ENCODE results near the gene IL1RAPL1. TPM values are rescaled to one million over a fixed set of nuclear protein-coding genes. Genes with fewer than 3 reads are reported as not detected.

IL1RAPL1 gene
- polyA plus RNA-seq, 2 of the 4 experiments (the other 2 are of a cell fraction), result not detected

DNA sequence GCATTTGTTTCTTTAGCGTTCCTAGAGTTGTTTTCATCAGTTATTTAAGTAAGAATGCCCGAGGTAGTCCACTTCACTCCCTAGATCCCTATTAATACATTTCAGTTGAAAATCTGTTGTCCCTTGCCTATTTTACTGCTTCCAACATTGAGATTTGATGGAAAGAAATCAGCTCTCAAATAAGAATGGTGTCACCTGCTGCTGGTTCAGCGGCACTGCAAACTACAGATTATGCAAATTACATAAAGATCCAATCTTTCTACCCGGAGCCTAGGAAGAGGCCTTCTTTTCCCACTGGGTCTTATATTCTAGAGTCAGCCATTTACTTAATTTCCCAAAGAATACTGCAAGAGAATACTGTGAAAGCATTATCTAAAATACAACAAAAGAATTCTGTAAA, 1030.5 kb downstream of the IL1RAPL1 start:
- DNase-seq (ENCODE audit: low read depth in 1 of 2, low spot score in 1 of 2) (peak in 1 of 2 experiments; percentile 11), FAIRE-seq (no peak), ATAC-seq (no peak)
- WGBS (ENCODE audit: missing lambda C conversion rate), result 61% methylated on average over 4 of the region's 4 CpGs
- POLR2A ChIA-PET, result no interaction called here
- TF ChIP-seq EHF (CRISPR knock-in tag; IDR thresholded peaks at IDR 0.05) (no peak), SMC3 (IDR thresholded peaks at IDR 0.05) (0 out of 3 replicates have a peak, but pooled peaks have one; percentile 12)
- Histone ChIP-seq H3K4me2 (no peak overlapping the region), H3K9me3 (no peaks in the 10 kb centered on the region), H3K4me3 (no peak overlapping the region), H3K27ac (no peak overlapping the region), H3K4me1 (no peaks in the 10 kb centered on the region)
- CTCF ChIA-PET, result no interaction called here

DNA sequence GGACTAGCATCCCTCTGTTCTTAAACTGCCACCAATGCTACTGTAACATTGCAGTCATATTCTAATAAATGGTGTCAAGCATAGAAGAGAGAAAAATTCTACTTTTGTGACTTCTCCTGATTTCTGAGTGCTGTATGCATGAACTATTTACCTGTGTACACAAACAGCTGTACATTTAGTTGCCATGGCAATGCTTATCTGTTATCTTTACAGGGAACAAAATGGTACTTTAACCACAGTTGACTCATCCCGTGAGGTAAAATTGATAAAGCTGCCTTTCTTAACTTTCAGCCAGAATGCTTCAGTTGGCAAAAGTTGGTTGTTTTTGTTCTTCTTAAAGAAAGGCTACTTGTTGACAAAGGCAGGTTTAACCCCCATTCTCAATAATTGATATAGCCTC, 1040.6 kb downstream of the IL1RAPL1 start:
- Histone ChIP-seq H3K4me3 (no peak overlapping the region), H3K27ac (no peak overlapping the region), H3K9me3 (no peaks in the 10 kb centered on the region), H3K4me1 (no peaks in the 10 kb centered on the region), H3K4me2 (no peak overlapping the region)
- ATAC-seq (no peak), DNase-seq (ENCODE audit: low read depth in 1 of 2, low spot score in 1 of 2) (no peak), FAIRE-seq (peak; percentile 83)
- ChIA-PET POLR2A (no interaction called here), CTCF (no interaction called here)
- 86% methylated on average over 1 of the region's 1 CpG for WGBS (ENCODE audit: missing lambda C conversion rate)
- TF ChIP-seq HEYL (CRISPR knock-in tag; IDR thresholded peaks at IDR 0.05) (no peak), SMC3 (IDR thresholded peaks at IDR 0.05) (no peak), FOXS1 (CRISPR knock-in tag; IDR thresholded peaks at IDR 0.05) (no peak), RAD21 (conservative IDR thresholded peaks at IDR 0.05 in 1 of 2, IDR thresholded peaks at IDR 0.05 in 1 of 2) (no peak)

DNA sequence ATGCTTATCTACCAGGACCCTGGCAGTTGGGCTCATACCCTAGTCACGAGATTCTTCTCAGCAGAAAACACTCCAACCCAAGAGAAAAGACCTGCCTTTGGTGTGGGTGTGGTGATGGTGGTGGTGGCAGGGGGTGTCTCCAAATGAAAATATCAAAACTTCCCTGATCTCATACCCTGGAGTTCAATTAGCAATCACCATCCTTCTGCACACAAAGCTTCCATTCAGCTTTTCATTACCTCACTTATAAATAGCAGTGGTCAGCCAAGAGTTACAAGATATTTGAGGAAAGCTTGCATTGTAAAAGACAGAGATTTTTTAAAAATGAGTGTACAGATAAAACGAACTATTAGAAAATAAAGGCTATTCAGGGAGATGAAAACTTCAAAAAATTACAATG, 1047.3 kb downstream of the IL1RAPL1 start:
- ChIA-PET POLR2A (no interaction called here), CTCF (no interaction called here)
- FAIRE-seq (peak; percentile 97), DNase-seq (ENCODE audit: low read depth in 1 of 2, low spot score in 1 of 2) (no peak), ATAC-seq (no peak)
- Histone ChIP-seq H3K4me1 (no peaks in the 10 kb centered on the region), H3K9me3 (no peaks in the 10 kb centered on the region), H3K27ac (no peak overlapping the region), H3K4me3 (no peak overlapping the region), H3K4me2 (no peak overlapping the region)
- WGBS (ENCODE audit: missing lambda C conversion rate), result 36% methylated on average over 2 of the region's 2 CpGs
- TF ChIP-seq SREBF2 (IDR thresholded peaks at IDR 0.05), result no peak
- no peak for TF ChIP-seq MYC (IDR thresholded peaks at IDR 0.05; ENCODE audit: borderline replicate concordance, low read length)
- TF ChIP-seq EHMT2 (IDR thresholded peaks at IDR 0.05; ENCODE audit: low read depth), result no peak
- no peak for TF ChIP-seq RARB (CRISPR knock-in tag; IDR thresholded peaks at IDR 0.05)
- TF ChIP-seq RNF2 (IDR thresholded peaks at IDR 0.05; ENCODE audit: borderline replicate concordance, low read depth), result no peak
- TF ChIP-seq FOXS1 (CRISPR knock-in tag; IDR thresholded peaks at IDR 0.05), result no peak
- no peak for TF ChIP-seq ZNF302 (CRISPR knock-in tag; IDR thresholded peaks at IDR 0.05)

DNA sequence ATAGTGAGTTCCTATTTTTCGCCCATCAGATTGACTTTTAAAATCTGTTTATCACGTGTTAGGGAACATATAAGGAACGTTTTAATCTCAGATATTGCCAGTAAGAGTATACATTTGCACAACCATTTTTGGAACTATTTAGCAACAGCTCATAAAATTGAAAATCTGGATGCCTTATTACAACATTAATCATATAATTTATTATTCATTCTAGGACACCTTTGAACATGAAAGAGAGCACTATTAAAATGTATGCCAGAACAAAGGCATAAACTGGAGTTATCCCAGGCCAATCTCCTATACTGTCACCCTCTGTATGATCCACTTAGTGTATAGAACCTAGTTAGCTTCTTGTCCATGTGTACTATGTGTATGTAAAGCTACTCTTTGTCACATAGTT, 1049.1 kb downstream of the IL1RAPL1 start:
- Histone ChIP-seq H3K27ac (no peak overlapping the region), H3K4me2 (no peak overlapping the region), H3K4me3 (no peak overlapping the region), H3K9me3 (no peaks in the 10 kb centered on the region), H3K4me1 (no peaks in the 10 kb centered on the region)
- 64% methylated on average over 3 of the region's 3 CpGs for whole genome bisulfite sequencing (ENCODE audit: missing lambda C conversion rate)
- peak; percentile 98 for FAIRE-seq
- TF ChIP-seq CEBPB (IDR thresholded peaks at IDR 0.05), result no peak
- no peak for TF ChIP-seq TP53 (CRISPR knock-in tag; IDR thresholded peaks at IDR 0.05)
- no peak for TF ChIP-seq RNF2 (IDR thresholded peaks at IDR 0.05; ENCODE audit: borderline replicate concordance, low read depth)
- TF ChIP-seq, protein P1, sequence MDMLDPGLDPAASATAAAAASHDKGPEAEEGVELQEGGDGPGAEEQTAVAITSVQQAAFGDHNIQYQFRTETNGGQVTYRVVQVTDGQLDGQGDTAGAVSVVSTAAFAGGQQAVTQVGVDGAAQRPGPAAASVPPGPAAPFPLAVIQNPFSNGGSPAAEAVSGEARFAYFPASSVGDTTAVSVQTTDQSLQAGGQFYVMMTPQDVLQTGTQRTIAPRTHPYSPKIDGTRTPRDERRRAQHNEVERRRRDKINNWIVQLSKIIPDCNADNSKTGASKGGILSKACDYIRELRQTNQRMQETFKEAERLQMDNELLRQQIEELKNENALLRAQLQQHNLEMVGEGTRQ (IDR thresholded peaks at IDR 0.05), result no peak
- TF ChIP-seq FOSB (CRISPR knock-in tag; IDR thresholded peaks at IDR 0.05), result no peak
- TF ChIP-seq ESRRA (IDR thresholded peaks at IDR 0.05; ENCODE audit: borderline replicate concordance, low read length), result no peak
- no peak for TF ChIP-seq ZC3H11A (IDR thresholded peaks at IDR 0.05)
- no peak for TF ChIP-seq ZFP36 (IDR thresholded peaks at IDR 0.05; ENCODE audit: borderline replicate concordance, partially characterized antibody)
- TF ChIP-seq, protein P2, sequence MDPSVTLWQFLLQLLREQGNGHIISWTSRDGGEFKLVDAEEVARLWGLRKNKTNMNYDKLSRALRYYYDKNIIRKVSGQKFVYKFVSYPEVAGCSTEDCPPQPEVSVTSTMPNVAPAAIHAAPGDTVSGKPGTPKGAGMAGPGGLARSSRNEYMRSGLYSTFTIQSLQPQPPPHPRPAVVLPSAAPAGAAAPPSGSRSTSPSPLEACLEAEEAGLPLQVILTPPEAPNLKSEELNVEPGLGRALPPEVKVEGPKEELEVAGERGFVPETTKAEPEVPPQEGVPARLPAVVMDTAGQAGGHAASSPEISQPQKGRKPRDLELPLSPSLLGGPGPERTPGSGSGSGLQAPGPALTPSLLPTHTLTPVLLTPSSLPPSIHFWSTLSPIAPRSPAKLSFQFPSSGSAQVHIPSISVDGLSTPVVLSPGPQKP (IDR thresholded peaks at IDR 0.05; ENCODE audit: low read depth, low read length), result no peak
- no peak for TF ChIP-seq NFE2L2 (conservative IDR thresholded peaks at IDR 0.05; ENCODE audit: low read length)
- TF ChIP-seq HDAC2 (IDR thresholded peaks at IDR 0.05), result no peak
- TF ChIP-seq KDM5A (IDR thresholded peaks at IDR 0.05), result no peak
- TF ChIP-seq TFCP2L1 (CRISPR knock-in tag; IDR thresholded peaks at IDR 0.05), result no peak
- no peak for TF ChIP-seq POLR2AphosphoS2 (conservative IDR thresholded peaks at IDR 0.05; ENCODE audit: low read length)
- ChIA-PET POLR2A (no interaction called here), CTCF (no interaction called here)
- DNase-seq (ENCODE audit: low read depth in 1 of 2, low spot score in 1 of 2), result no peak
- no peak for ATAC-seq
